HG02973 (cell line): ENCODE data around the gene RAB6C.
"Not testable (repeated sequence)": the region's sequence is repeated elsewhere in the genome, so short reads cannot be mapped to it uniquely, and the experiment has no call there.

Experiments
- ATAC-seq: cut with Tn5 transposase; IDR thresholded peaks from one replicate; pipeline ENCODE4 v1.9.1; 2021; ENCODE audit warnings: moderate library complexity; ENCODE audit not compliant: unreplicated experiment

The RAB6C gene

GRCh38 chr2:129979629-129980155 is at the start of gene RAB6C:
Gene RAB6C (plus strand): TSS chr2:129979666. CDS start chr2:129980116, 450 bp downstream.
- ATAC-seq: not testable (repeated sequence)

- ATAC-seq: no peak
Observed at GRCh38 chr2:129930451-129930850, 49.0 kb upstream of the RAB6C start.

GRCh38 chr2:129933387-129933786 is 46.1 kb upstream of the RAB6C start:
- not testable (repeated sequence) for ATAC-seq

DNA sequence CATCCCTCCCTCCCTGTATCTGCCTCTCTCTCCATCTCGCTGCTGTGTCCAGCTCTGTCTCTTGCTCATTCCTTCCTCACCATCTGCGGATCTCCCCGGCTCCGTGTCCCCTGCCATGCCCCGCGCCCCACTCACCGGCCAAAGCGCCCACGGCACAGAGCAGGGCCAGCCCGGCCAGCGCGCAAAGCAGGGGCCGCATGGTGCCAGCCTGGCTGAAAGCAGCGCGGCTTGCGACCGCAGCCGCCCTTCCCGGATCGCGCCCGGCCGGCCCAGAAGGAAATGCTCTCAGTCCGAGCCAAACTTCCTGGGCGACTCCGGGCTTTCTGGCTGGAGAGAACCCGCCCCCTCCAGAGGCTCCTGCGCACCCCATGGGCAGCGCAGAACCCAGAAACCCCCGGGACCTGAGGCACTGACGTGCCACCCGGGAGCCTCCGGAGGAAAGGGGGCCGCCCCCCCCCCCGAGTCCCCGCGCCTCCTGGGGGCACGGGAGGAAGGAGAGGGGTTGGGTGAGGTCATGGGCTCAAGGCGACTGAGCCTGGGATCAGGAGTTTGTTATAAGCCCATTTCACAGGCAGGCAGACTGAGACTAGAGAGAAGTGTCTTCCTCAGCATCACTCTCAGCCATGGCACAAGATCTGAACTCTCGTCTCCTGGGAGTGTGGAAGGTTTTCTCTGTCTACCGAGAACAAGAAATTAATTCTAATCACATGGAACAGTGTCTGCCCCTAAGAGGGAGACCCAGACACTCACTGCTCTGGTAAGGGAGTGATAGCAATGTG is 45.2 kb upstream of the RAB6C start:
- ATAC-seq: no peak

DNA sequence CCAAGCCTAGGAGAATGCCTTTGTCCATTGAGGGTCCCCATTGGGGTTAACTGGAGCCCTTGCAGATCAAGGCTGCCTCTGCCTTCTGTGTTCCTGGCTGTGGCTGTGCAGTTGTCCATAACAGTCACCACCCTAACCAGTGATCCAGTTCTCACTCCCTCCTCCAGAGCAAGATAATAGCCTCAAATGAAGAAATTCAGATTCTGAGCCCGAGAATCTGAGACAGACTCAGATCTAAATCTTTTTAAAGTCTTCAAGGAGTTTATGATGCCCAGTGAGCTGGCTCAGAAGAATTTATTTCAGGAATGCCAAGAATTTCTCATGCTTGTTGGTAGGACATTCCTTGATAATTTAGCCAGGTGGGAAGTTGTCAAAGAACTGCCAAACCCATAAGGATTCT is 44.3 kb upstream of the RAB6C start:
- ATAC-seq: no peak

- no peak for ATAC-seq
Observed at GRCh38 chr2:129936334-129936934, 43.0 kb upstream of the RAB6C start.

DNA sequence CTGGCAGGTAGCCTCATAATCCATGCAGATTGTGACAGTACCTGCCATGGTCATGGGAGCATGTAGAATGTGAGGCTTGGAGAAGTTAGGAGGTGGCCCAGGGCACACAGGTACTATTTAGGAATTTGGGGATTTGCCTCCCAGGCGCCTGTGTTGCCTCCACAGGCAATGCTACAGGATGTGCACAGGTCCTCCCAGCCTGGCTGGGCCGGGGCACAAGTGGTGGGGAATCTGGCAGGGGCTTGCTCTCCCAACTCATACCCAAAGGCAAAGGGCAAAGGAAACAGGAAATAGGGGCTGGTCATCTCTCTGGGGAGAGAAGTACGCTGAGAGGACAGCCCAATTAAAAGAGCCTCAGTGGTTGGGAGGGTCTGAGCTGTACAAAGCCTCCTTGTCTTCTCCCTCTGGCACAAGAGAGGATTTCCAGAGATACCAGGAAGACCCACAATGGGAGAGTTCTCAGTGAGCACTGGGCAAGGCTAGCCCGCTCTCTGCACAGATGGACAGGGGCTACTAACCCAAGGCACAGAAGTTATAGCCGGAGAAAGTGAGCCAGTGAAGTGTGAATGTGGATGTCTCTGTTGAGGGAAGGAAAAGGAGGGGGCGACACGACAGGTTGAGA is 40.5 kb upstream of the RAB6C start:
- not testable (repeated sequence) for ATAC-seq

DNA sequence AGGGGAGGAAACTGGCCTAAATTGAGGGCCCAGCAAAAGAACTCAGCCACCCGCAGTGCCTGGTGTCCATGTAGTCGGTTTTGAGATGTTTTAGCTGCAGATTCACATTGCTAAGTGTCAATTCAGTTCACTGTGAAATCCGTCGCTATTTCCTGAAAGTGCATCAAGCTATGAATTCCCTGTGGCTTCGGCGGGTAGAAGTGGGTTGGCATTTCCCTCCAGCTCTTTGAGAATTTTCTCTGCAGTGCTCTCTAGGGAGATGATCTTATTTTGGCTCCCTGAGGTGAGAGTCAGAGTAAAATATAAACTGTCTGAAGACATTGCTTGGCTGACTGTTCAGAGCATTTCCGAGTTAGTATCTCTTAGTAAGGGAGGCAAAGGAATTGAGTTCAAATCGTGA is 36.0 kb upstream of the RAB6C start:
- not testable (repeated sequence) for ATAC-seq

GRCh38 chr2:129945557-129945956 is 33.9 kb upstream of the RAB6C start:
- no peak for ATAC-seq

DNA sequence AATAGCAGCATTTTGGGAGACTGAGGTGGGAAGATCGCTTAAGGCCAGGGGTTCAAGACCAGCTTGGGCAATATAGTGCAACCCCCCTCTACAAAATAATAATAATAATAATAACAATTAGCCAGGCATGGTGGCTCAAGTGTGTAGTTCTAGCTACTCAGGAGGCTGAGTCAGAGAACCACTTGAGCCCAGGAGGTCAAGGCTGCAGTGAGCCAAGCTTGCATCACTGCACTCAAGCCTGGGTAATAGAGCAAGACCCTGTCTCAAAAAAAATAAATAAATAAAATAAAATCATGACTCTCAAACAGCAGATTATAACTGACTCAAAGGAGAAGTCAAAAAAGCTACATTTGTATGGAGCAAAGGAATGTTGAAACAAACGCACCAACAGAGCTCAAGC is 31.8 kb upstream of the RAB6C start:
- ATAC-seq: not testable (repeated sequence)

DNA sequence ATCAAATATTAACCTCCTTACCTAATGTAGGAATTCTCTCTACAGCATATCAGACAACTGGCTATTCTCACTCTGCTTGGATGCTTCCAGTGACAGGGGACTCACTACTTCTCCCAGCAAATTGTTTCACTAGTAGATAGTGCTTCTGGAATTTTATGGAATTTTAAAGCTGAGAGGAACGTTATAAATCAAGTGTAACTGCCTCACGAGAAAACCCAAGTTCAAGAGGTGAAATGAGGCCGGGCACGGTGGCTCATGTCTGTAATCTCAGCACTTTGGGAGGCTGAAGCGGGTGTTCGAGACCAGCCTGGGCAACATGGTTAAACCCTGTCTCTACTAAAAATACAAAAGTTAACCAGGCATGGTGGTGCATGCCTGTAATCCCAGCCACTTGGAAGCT is 23.3 kb upstream of the RAB6C start:
- ATAC-seq: not testable (repeated sequence)

- no peak for ATAC-seq
Observed at GRCh38 chr2:129957891-129958290, 21.6 kb upstream of the RAB6C start.

DNA sequence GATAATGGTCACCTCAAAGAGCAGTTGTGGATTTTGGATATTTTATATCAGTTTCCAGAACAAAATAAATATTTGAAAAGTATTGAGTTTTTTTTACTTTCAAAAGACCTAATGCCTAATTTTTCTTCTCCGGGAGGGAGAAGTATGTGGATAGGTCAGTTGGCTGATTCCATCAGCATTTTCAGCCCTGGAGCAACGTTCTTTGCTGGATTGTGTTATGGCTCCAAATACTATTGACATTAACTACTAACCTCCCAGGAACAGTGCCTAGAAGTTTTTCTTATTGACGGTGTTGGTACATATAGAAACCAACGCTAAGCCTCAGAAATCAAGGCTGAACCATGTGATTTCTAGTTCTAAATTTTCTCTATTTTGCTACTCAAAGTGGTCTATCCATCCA is 20.7 kb upstream of the RAB6C start:
- not testable (repeated sequence) for ATAC-seq

DNA sequence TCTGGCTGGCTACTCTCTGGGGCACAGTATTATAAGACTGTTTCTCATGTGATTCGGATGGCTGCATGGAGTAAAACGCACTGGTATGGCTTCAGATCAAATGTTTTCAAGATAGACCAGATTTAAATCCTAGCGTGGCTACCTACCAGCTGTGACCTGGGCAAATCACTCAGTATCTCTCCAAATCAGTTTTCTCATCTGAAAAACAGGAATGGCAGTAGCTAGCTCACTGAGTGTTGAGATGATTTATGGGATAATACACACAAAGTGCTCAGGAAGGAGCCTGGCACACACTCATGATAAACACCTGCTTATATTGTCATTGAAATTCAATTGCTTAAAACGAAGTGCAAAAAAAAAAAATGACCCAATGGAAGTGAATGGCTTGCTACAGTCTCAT is 10.9 kb upstream of the RAB6C start:
- ATAC-seq: not testable (repeated sequence)

- no peak for ATAC-seq
Observed at GRCh38 chr2:129975016-129975774, 4.3 kb upstream of the RAB6C start.

GRCh38 chr2:129976969-129977368 is 2.5 kb upstream of the RAB6C start:
- not testable (repeated sequence) for ATAC-seq

DNA sequence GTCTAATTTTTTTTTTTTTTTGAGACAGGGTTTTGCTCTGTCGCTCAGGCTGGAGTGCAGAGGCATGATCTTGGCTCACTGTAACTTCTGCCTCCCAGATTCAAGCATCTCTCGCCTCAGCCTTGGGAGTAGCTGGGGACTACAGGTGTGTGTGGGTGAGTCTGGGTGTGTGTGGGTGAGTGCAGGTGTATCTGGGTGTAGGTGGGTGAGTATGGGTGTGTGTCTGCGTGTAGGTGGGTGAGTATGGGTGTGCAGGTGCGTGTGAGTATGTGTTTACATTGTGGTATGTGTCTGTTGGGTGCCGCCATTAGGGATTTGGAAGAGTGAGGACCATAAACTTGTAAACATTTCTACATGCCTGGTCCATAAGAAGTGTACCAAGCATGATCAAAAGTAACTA is 1.5 kb upstream of the RAB6C start:
- no peak for ATAC-seq

DNA sequence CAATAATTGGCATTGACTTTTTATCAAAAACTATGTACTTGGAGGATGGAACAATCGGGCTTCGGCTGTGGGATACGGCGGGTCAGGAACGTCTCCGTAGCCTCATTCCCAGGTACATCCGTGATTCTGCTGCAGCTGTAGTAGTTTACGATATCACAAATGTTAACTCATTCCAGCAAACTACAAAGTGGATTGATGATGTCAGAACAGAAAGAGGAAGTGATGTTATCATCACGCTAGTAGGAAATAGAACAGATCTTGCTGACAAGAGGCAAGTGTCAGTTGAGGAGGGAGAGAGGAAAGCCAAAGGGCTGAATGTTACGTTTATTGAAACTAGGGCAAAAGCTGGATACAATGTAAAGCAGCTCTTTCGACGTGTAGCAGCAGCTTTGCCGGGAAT is 780 bp downstream of the RAB6C start:
- ATAC-seq: not testable (repeated sequence)

GRCh38 chr2:129981689-129982088 is 2.2 kb downstream of the RAB6C start:
- ATAC-seq: not testable (repeated sequence)

- no peak for ATAC-seq
Observed at GRCh38 chr2:129984426-129984825, 5.0 kb downstream of the RAB6C start.

GRCh38 chr2:129992415-129993006 is 13.0 kb downstream of the RAB6C start:
- ATAC-seq: not testable (repeated sequence)
